GM12874 (cell line): ENCODE data around the gene C12orf60.

Source experiments
- TF ChIP-seq, protein P1 (sequence below): IDR thresholded peaks from 2 replicates; pipeline ENCODE4 v1.5.1; 2011; ENCODE audit warnings: low read depth, mild to moderate bottlenecking, control low read depth, low read length, moderate library complexity; ENCODE audit not compliant: insufficient read depth

C12orf60 gene

DNA sequence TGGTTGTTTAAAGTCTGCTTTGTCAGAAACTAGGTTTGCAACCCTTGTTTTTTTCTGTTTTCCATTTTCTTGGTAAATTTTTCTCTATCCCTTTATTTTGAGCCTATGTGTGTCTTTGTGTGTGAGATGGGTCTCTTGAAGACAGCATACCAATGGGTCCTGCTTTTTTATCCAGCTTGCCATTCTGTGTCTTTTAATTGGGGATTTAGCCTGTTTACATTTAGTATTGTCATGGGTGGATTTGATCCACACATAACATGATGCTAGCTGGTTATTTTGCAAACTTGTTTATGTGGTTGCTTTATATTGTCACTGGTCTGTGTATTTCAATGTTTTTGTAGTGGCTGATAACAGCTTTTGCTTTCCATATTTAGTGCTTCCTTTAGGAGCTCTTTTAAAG lies 57.0 kb downstream of the C12orf60 start:
- TF ChIP-seq, protein P1, sequence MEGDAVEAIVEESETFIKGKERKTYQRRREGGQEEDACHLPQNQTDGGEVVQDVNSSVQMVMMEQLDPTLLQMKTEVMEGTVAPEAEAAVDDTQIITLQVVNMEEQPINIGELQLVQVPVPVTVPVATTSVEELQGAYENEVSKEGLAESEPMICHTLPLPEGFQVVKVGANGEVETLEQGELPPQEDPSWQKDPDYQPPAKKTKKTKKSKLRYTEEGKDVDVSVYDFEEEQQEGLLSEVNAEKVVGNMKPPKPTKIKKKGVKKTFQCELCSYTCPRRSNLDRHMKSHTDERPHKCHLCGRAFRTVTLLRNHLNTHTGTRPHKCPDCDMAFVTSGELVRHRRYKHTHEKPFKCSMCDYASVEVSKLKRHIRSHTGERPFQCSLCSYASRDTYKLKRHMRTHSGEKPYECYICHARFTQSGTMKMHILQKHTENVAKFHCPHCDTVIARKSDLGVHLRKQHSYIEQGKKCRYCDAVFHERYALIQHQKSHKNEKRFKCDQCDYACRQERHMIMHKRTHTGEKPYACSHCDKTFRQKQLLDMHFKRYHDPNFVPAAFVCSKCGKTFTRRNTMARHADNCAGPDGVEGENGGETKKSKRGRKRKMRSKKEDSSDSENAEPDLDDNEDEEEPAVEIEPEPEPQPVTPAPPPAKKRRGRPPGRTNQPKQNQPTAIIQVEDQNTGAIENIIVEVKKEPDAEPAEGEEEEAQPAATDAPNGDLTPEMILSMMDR = no peak

DNA sequence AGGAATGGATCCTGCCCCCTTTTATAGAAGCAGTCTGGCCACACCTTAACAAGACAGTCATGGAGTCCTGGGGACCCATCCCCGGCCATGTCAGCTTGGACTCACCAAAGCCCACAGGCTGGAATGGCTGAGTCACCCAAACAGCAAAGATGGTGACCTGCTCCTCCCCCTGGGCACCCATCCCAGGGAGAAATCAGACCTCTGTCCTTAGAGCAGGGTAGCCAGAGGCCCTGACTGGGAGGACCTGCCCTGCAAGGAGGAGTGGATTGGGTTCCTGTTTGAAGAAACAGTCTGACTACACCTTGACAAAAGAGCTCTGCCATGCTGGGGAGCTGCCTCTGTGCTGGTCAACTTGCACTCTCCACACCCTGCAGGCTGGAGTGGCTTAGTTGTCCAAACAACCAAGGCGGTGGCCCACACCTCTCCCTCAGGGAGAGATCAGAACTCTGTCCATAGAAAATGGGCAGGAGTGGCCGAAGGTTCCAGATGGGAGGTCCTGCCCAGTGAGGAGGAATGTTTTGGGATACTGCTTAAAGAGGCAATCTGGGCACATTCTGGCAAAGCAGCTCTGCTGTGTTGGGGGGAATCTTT lies 65.5 kb downstream of the C12orf60 start:
- TF ChIP-seq, protein P1 = no peak

GRCh38 chr12:14871247-14871646 lies 67.8 kb downstream of the C12orf60 start:
- TF ChIP-seq, protein P1 = no peak

- TF ChIP-seq, protein P1 = no peak
Observed at GRCh38 chr12:14871886-14872285, 68.4 kb downstream of the C12orf60 start.

- TF ChIP-seq, protein P1 = no peak
Observed at GRCh38 chr12:14873440-14874185, 70.1 kb downstream of the C12orf60 start.
